Endothelial cell of umbilical vein (primary cell): ENCODE data around the gene LRRC37A2. TPM values are rescaled to one million over a fixed set of nuclear protein-coding genes. Genes with fewer than 3 reads are reported as not detected.
"Not testable (repeated sequence)": the region's sequence is repeated elsewhere in the genome, so short reads cannot be mapped to it uniquely, and the experiment has no call there.

Experiments used
- BruUV-seq: library from RNA; stranded (reverse); fragments of 400-500 nt; replicated peaks from 2 replicates; lab custom pipeline; 2021; lab: Mats Ljungman, UMichigan
- CTCF ChIA-PET: fragments of 300-600, 350-600 bp; sonication (Branson Sonifier 250); formaldehyde crosslinking; loops from one replicate; lab custom pipeline; 2021; ENCODE audit warnings: antibody characterized with exemption, inconsistent platforms; lab: Charles Lee
- POLR2A ChIA-PET: fragments of 300-600, 350-600 bp; sonication (Branson Sonifier 250); formaldehyde crosslinking; loops from one replicate; lab custom pipeline; 2021; ENCODE audit warnings: antibody characterized with exemption, inconsistent platforms; lab: Charles Lee
- DNase-seq: peaks from one replicate; pipeline ENCODE4 v3.0.0-alpha.2; 2011; ENCODE audit warnings: low read depth, low spot score
- FAIRE-seq: peaks from 2 replicates; lab custom pipeline; 2011; peaks lifted over from hg19 to GRCh38; lab: Jason Lieb, UNC
- H2AFZ ChIP-seq: 2 replicates; pipeline ENCODE4 v1.6.0; 2012; ENCODE audit warnings: low read depth, low read length, control low read depth, inconsistent platforms
- H3K27ac ChIP-seq: 2 replicates; pipeline ENCODE4 v1.5.1; 2011; ENCODE audit warnings: low read depth, mild to moderate bottlenecking, control low read depth, low read length, moderate library complexity; ENCODE audit not compliant: insufficient read depth
- H3K27me3 ChIP-seq, 2 experiments: 2 replicates each; pipeline versions ENCODE4 v1.6.0 to v1.6.1; 2011; ENCODE audit warnings: low read length in 2 of 2, mixed read lengths in 1 of 2; ENCODE audit not compliant: control insufficient read depth in 2 of 2, insufficient read depth in 2 of 2
- H3K36me3 ChIP-seq, 2 experiments: 2 replicates in 1 of 2; 3 replicates in 1 of 2; pipeline ENCODE4 v1.5.1; 2011; ENCODE audit warnings: low read length in 2 of 2, mild to moderate bottlenecking in 1 of 2, moderate library complexity in 1 of 2; ENCODE audit not compliant: control insufficient read depth in 2 of 2, insufficient read depth in 2 of 2; ENCODE audit errors: extremely low read depth in 1 of 2
- H3K4me1 ChIP-seq: 3 replicates; pipeline ENCODE4 v1.5.1; 2011; ENCODE audit warnings: mild to moderate bottlenecking, low read length; ENCODE audit not compliant: control insufficient read depth, insufficient read depth; ENCODE audit errors: extremely low read depth
- H3K4me2 ChIP-seq: 2 replicates; pipeline ENCODE4 v1.6.1; 2011; ENCODE audit warnings: low read length, control low read depth, mixed read lengths; ENCODE audit not compliant: insufficient read depth
- H3K4me3 ChIP-seq, 3 experiments: fragments of 200-600 bp in 1 of 3; sonication (generic), shearing (Covaris generic) in 1 of 3; replicated peaks in 1 of 3; 2 replicates each; pipeline ENCODE4 v1.5.1; 2011 to 2016; ENCODE audit warnings: control low read depth in 3 of 3, low read length in 3 of 3, mild to moderate bottlenecking in 2 of 3, inconsistent platforms in 1 of 3, low read depth in 1 of 3, moderate library complexity in 1 of 3; ENCODE audit not compliant: insufficient read depth in 1 of 3
- H3K79me2 ChIP-seq: 2 replicates; pipeline ENCODE4 v1.6.0; 2012; ENCODE audit warnings: low read length, inconsistent platforms; ENCODE audit not compliant: control insufficient read depth, insufficient read depth
- H3K9ac ChIP-seq: replicated peaks from 2 replicates; pipeline ENCODE3; 2011; ENCODE audit warnings: low read length, control low read depth; ENCODE audit not compliant: insufficient read depth; ENCODE audit errors: extremely low read depth
- H3K9me1 ChIP-seq: replicated peaks from 3 replicates; pipeline ENCODE4 v1.6.0; 2011; ENCODE audit warnings: mild to moderate bottlenecking, low read length; ENCODE audit not compliant: control insufficient read depth, insufficient read depth; ENCODE audit errors: extremely low read depth
- H3K9me3 ChIP-seq: replicated peaks from 2 replicates; pipeline ENCODE4 v1.5.1; 2012; ENCODE audit warnings: low read length, inconsistent platforms; ENCODE audit not compliant: control insufficient read depth, insufficient read depth
- H4K20me1 ChIP-seq: replicated peaks from 2 replicates; pipeline ENCODE3; 2011; ENCODE audit warnings: mild to moderate bottlenecking, low read length; ENCODE audit not compliant: control insufficient read depth, insufficient read depth; ENCODE audit errors: extremely low read depth
- dilution Hi-C: fragments of 300-500 bp; cut with MboI; formaldehyde crosslinking; loops from one replicate; pipeline ENCODE4 v1.15.0; 2019; ENCODE audit warnings: low sequenced_read_pairs; ENCODE audit not compliant: extremely low pct_ligation_motif_present
- intact Hi-C: fragments of 100-400 bp; cut with micrococcal nuclease; formaldehyde crosslinking; loops from one replicate; pipeline ENCODE4 v1.10.0; 2022
- polyA plus RNA-seq, 4 experiments: library from polyadenylated mRNA; depleted of rRNA in 3 of 4; stranded (reverse) in 3 of 4; unstranded in 1 of 4; fragments of >200 nt; gene quantifications; 2 replicates each; pipeline versions ENCODE4 v1.2.1 to v1.2.3, GENCODE V29; 2011 to 2012; ENCODE audit warnings: missing spikeins in 1 of 4
- total RNA-seq: library from RNA; stranded (reverse); gene quantifications from 2 replicates; pipeline ENCODE4 v1.2.3, GENCODE V29; 2021

Gene LRRC37A2
- total and polyA plus RNA-seq, 2 donors (not counting 3 experiments of a cell fraction or from before 2014, with no cell fraction given), result 3.4 to 6.5 TPM

DNA sequence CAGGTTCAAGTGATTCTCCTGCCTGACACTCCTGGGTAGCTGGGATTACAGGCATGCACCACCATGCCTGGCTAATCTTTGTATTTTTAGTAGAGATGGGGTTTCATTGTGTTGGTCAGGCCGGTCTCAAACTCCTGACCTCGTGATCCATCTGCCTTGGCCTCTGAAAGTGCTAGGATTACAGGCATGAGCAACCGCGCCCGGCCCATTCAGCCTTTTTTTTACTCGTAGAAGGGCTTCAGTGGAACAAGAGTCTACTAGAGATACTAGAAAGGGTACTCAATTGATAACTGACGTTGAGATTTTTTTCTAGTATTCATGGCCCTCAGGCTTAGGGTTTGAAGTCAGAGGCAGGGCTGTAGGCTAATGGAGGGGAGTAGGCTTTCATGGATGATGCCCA lies 6.4 kb upstream of the LRRC37A2 start:
- H3K9me3 ChIP-seq, H2AFZ ChIP-seq, DNase-seq, BruUV-seq, H3K9me1 ChIP-seq, dilution Hi-C loops, H3K4me3 ChIP-seq, CTCF ChIA-PET, POLR2A ChIA-PET, H3K4me1 ChIP-seq, H4K20me1 ChIP-seq, H3K27me3 ChIP-seq, H3K27ac ChIP-seq, H3K4me2 ChIP-seq, intact Hi-C loops, H3K79me2 ChIP-seq, H3K9ac ChIP-seq, H3K36me3 ChIP-seq, FAIRE-seq: not testable (repeated sequence)

DNA sequence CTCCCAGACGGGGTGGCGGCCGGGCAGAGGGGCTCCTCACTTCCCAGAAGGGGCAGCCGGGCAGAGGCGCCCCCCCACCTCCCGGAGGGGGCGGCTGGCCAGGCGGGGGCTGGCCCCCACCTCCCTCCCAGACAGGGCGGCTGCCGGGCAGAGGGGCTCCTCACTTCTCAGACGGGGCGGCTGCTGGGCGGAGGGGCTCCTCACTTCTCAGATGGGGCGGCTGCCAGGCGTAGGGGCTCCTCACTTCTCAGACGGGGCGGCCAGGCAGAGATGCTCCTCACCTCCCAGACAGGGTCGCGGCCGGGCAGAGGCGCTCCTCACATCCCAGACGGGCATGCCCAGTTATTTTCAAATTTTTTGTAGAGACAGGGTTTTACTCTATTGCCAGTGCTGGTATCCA lies 22.4 kb downstream of the LRRC37A2 start:
- H2AFZ ChIP-seq, H3K4me3 ChIP-seq, POLR2A ChIA-PET, H3K9me1 ChIP-seq, FAIRE-seq, dilution Hi-C loops, intact Hi-C loops, DNase-seq, H3K79me2 ChIP-seq, H3K9me3 ChIP-seq, H3K27ac ChIP-seq, BruUV-seq, H3K4me2 ChIP-seq, H3K27me3 ChIP-seq, H3K9ac ChIP-seq, H3K36me3 ChIP-seq, CTCF ChIA-PET, H4K20me1 ChIP-seq, H3K4me1 ChIP-seq: not testable (repeated sequence)

DNA sequence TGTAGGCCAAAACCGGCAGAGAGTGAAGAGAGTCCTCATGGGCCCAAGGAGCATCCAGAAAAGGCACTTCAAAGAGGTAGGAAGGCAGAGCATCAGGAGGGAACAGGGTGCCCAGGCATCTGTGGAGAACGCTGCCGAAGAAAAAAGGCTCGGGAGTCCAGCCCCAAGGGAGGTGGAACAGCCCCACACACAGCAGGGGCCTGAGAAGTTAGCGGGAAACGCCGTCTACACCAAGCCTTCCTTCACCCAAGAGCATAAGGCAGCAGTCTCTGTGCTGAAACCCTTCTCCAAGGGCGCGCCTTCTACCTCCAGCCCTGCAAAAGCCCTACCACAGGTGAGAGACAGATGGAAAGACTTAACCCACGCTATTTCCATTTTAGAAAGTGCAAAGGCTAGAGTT lies 36.3 kb downstream of the LRRC37A2 start:
- H3K9ac ChIP-seq, H3K4me2 ChIP-seq, H4K20me1 ChIP-seq, intact Hi-C loops, H3K4me3 ChIP-seq, POLR2A ChIA-PET, H3K9me3 ChIP-seq, H3K27ac ChIP-seq, FAIRE-seq, BruUV-seq, dilution Hi-C loops, DNase-seq, H3K36me3 ChIP-seq, H2AFZ ChIP-seq, CTCF ChIA-PET, H3K4me1 ChIP-seq, H3K9me1 ChIP-seq, H3K27me3 ChIP-seq, H3K79me2 ChIP-seq: not testable (repeated sequence)

DNA sequence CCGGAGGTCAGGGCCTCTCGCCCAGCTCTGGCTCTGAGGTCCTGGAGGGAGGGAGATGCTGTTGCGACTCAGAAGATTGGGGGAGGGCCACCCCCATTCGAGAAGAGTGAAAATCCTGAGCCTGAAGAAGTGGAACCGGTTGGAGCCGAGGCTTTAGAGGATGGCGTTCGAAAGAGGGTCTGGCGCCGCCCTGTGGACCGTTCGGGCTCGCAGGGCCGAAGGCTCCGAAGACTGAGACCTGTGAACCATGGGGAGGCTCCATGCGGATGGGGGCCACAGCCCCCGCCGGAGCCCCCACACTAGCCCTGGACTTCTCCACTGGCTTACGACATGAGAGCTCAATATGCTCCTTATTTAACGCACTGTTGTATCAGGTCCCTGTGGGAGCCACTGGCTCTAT lies 46.9 kb downstream of the LRRC37A2 start:
- H3K9me1 ChIP-seq, H3K9me3 ChIP-seq, dilution Hi-C loops, H3K79me2 ChIP-seq, H3K4me2 ChIP-seq, H3K4me3 ChIP-seq, H2AFZ ChIP-seq, H3K27ac ChIP-seq, H3K9ac ChIP-seq, H3K36me3 ChIP-seq, POLR2A ChIA-PET, DNase-seq, intact Hi-C loops, FAIRE-seq, H3K4me1 ChIP-seq, H3K27me3 ChIP-seq, BruUV-seq, H4K20me1 ChIP-seq, CTCF ChIA-PET: not testable (repeated sequence)
